SK-N-SH treated with all-trans-retinoic acid at 6 μM for 48 hours (cell line): ENCODE results near the gene B3GALT2.
A peak's percentile ranks its signal among the peaks of the same experiment; 100 is the strongest.

Source experiments
- ATAC-seq: fragments of 200-7000 bp; cut with Tn5 transposase; 3 replicates; pipeline ENCODE4 v1.9.1; 2020; ENCODE audit warnings: mild to moderate bottlenecking, moderate library complexity
- ARNTL ChIP-seq: fragments of 450-650 bp; formaldehyde crosslinking; IDR thresholded peaks from 2 replicates; pipeline ENCODE4 v1.5.0; 2020; ENCODE audit warnings: low read depth, mild to moderate bottlenecking, moderate library complexity, borderline replicate concordance
- BACH2 ChIP-seq: fragments of 250-450 bp; sonication (Bioruptor Pico); IDR thresholded peaks from 2 replicates; pipeline ENCODE4 v1.9.0; 2021; ENCODE audit warnings: mild to moderate bottlenecking, borderline replicate concordance
- CSDC2 ChIP-seq: fragments of 250-450 bp; sonication (Bioruptor Pico); IDR thresholded peaks from 2 replicates; pipeline ENCODE4 v1.5.0; 2020; ENCODE audit warnings: mild to moderate bottlenecking, moderate library complexity
- ESRRG ChIP-seq: fragments of 250-450 bp; sonication (Bioruptor Pico); IDR thresholded peaks from 2 replicates; pipeline ENCODE4 v1.6.1; 2021; ENCODE audit warnings: mild to moderate bottlenecking
- GLIS3 ChIP-seq: fragments of 250-450 bp; sonication (Bioruptor Pico); IDR thresholded peaks from 2 replicates; pipeline ENCODE4 v1.5.0; 2020; ENCODE audit warnings: mild to moderate bottlenecking, moderate library complexity
- ISL1 ChIP-seq: fragments of 250-450 bp; sonication (Bioruptor Pico); IDR thresholded peaks from 2 replicates; pipeline ENCODE4 v2.1.2; 2022; ENCODE audit warnings: mild to moderate bottlenecking, moderate library complexity
- OSR1 ChIP-seq: fragments of 250-450 bp; sonication (Bioruptor Pico); IDR thresholded peaks from 2 replicates; pipeline ENCODE4 v1.8.0; 2022; ENCODE audit warnings: moderate library complexity, mild to moderate bottlenecking, inconsistent platforms
- PPARA ChIP-seq: fragments of 250-450 bp; sonication (Bioruptor Pico); IDR thresholded peaks from 2 replicates; pipeline ENCODE4 v1.5.0; 2020; ENCODE audit warnings: mild to moderate bottlenecking, borderline replicate concordance
- RARB ChIP-seq: fragments of 250-450 bp; sonication (Bioruptor Pico); IDR thresholded peaks from 2 replicates; pipeline ENCODE4 v1.8.0; 2021; ENCODE audit warnings: mild to moderate bottlenecking, moderate library complexity
- SNAI2 ChIP-seq: fragments of 250-450 bp; sonication (Bioruptor Pico); IDR thresholded peaks from 2 replicates; pipeline ENCODE4 v1.5.0; 2020; ENCODE audit warnings: mild to moderate bottlenecking, moderate library complexity
- TOX ChIP-seq: fragments of 250-450 bp; sonication (Bioruptor Pico); IDR thresholded peaks from 2 replicates; pipeline ENCODE4 v1.8.0; 2021; ENCODE audit warnings: mild to moderate bottlenecking, moderate library complexity, borderline replicate concordance
- ZC3H10 ChIP-seq: fragments of 250-450 bp; sonication (Bioruptor Pico); IDR thresholded peaks from 2 replicates; pipeline ENCODE4 v1.5.1; 2021; ENCODE audit warnings: mild to moderate bottlenecking, moderate library complexity
- ZFP3 ChIP-seq: fragments of 250-450 bp; sonication (Bioruptor Pico); IDR thresholded peaks from 2 replicates; pipeline ENCODE4 v1.5.0; 2020; ENCODE audit warnings: mild to moderate bottlenecking, moderate library complexity
- ZFP30 ChIP-seq: fragments of 450-650 bp; formaldehyde crosslinking; IDR thresholded peaks from 2 replicates; pipeline ENCODE4 v1.5.0; 2022; ENCODE audit warnings: mild to moderate bottlenecking, moderate library complexity
- ZNF565 ChIP-seq: fragments of 450-650 bp; formaldehyde crosslinking; conservative IDR thresholded peaks from 2 replicates; pipeline ENCODE4 v1.5.0; 2020; ENCODE audit warnings: low read depth, mild to moderate bottlenecking, moderate library complexity
- ZNF70 ChIP-seq: fragments of 450-650 bp; formaldehyde crosslinking; IDR thresholded peaks from 2 replicates; pipeline ENCODE4 v1.5.0; 2020; ENCODE audit warnings: mild to moderate bottlenecking, moderate library complexity
- TF ChIP-seq, protein P1 (sequence below): fragments of 250-450 bp; sonication (Bioruptor Pico); IDR thresholded peaks from 2 replicates; pipeline ENCODE4 v1.5.1; 2020; ENCODE audit warnings: low read depth, mild to moderate bottlenecking, moderate library complexity
- TF ChIP-seq, protein P2 (sequence below): fragments of 250-450 bp; sonication (Bioruptor Pico); IDR thresholded peaks from 2 replicates; pipeline ENCODE4 v1.5.1; 2021; ENCODE audit warnings: mild to moderate bottlenecking, moderate library complexity
- TF ChIP-seq, protein P3 (sequence below): fragments of 250-450 bp; sonication (Bioruptor Pico); IDR thresholded peaks from 2 replicates; pipeline ENCODE4 v1.8.0; 2020; ENCODE audit warnings: mild to moderate bottlenecking, moderate library complexity, borderline replicate concordance
- TF ChIP-seq, protein P4 (sequence below): fragments of 250-450 bp; sonication (Bioruptor Pico); IDR thresholded peaks from 2 replicates; pipeline ENCODE4 v1.8.0; 2021; ENCODE audit warnings: low read depth, mild to moderate bottlenecking, moderate library complexity, borderline replicate concordance
- TF ChIP-seq, protein P5 (sequence below): fragments of 250-450 bp; sonication (Bioruptor Pico); IDR thresholded peaks from 2 replicates; pipeline ENCODE4 v1.5.0; 2020; ENCODE audit warnings: mild to moderate bottlenecking, moderate library complexity

B3GALT2 gene

DNA sequence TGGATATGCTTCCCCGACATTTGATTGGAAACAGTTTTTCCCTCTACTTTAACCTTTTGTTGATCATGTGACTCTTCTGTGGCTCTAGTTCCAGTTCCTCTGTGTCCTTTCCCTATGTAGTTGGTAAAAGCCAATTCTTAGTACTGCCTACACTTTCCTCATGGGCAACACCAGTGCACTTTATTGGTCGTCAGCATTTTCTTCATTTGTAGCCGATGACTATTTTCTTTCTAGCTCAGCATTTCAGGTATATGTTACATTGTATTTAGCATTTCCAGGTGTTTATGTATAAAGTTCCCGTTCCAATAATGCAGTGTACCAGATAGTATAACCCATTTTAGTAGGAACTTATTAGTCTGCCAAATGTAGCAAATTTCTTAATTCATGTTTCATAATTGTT lies 27.6 kb upstream of the B3GALT2 start:
- no peak for ATAC-seq
- TF ChIP-seq ESRRG (CRISPR knock-in tag): no peak
- TF ChIP-seq, protein P1, sequence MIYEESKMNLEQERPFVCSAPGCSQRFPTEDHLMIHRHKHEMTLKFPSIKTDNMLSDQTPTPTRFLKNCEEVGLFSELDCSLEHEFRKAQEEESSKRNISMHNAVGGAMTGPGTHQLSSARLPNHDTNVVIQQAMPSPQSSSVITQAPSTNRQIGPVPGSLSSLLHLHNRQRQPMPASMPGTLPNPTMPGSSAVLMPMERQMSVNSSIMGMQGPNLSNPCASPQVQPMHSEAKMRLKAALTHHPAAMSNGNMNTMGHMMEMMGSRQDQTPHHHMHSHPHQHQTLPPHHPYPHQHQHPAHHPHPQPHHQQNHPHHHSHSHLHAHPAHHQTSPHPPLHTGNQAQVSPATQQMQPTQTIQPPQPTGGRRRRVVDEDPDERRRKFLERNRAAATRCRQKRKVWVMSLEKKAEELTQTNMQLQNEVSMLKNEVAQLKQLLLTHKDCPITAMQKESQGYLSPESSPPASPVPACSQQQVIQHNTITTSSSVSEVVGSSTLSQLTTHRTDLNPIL (CRISPR knock-in tag): no peak
- no peak for TF ChIP-seq ISL1 (CRISPR knock-in tag)
- TF ChIP-seq CSDC2 (CRISPR knock-in tag): no peak
- TF ChIP-seq GLIS3: no peak
- TF ChIP-seq, protein P2, sequence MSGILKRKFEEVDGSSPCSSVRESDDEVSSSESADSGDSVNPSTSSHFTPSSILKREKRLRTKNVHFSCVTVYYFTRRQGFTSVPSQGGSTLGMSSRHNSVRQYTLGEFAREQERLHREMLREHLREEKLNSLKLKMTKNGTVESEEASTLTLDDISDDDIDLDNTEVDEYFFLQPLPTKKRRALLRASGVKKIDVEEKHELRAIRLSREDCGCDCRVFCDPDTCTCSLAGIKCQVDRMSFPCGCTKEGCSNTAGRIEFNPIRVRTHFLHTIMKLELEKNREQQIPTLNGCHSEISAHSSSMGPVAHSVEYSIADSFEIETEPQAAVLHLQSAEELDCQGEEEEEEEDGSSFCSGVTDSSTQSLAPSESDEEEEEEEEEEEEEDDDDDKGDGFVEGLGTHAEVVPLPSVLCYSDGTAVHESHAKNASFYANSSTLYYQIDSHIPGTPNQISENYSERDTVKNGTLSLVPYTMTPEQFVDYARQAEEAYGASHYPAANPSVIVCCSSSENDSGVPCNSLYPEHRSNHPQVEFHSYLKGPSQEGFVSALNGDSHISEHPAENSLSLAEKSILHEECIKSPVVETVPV (CRISPR knock-in tag): no peak

DNA sequence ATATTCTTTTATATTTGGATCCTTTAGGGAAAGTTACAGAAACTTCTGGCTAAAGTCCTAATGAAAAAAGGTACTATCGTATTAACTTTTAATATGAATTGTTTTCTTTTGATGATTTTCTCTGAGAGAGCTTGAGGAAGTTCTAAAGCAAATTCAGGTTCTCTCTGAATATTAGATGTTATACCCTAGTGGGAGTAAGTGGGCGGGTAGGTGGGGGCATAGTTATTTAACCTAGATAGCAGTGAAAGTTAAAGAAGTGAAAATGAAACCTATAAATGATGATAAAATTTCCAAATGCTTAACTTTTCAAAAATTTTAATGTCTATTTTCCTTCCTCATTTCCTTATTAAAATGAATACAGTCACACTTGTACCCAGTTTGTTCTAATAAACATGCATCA lies 26.2 kb upstream of the B3GALT2 start:
- no peak for ATAC-seq
- TF ChIP-seq GLIS3 (no peak), ARNTL (no peak), ZNF70 (CRISPR knock-in tag) (no peak), OSR1 (no peak), ZNF565 (CRISPR knock-in tag) (no peak), RARB (CRISPR knock-in tag) (no peak), ESRRG (CRISPR knock-in tag) (no peak), TOX (no peak), ISL1 (CRISPR knock-in tag) (no peak), SNAI2 (CRISPR knock-in tag) (no peak), CSDC2 (CRISPR knock-in tag) (no peak)
- TF ChIP-seq, protein P2 (CRISPR knock-in tag): no peak
- TF ChIP-seq, protein P3, sequence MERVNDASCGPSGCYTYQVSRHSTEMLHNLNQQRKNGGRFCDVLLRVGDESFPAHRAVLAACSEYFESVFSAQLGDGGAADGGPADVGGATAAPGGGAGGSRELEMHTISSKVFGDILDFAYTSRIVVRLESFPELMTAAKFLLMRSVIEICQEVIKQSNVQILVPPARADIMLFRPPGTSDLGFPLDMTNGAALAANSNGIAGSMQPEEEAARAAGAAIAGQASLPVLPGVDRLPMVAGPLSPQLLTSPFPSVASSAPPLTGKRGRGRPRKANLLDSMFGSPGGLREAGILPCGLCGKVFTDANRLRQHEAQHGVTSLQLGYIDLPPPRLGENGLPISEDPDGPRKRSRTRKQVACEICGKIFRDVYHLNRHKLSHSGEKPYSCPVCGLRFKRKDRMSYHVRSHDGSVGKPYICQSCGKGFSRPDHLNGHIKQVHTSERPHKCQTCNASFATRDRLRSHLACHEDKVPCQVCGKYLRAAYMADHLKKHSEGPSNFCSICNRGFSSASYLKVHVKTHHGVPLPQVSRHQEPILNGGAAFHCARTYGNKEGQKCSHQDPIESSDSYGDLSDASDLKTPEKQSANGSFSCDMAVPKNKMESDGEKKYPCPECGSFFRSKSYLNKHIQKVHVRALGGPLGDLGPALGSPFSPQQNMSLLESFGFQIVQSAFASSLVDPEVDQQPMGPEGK (CRISPR knock-in tag): no peak

DNA sequence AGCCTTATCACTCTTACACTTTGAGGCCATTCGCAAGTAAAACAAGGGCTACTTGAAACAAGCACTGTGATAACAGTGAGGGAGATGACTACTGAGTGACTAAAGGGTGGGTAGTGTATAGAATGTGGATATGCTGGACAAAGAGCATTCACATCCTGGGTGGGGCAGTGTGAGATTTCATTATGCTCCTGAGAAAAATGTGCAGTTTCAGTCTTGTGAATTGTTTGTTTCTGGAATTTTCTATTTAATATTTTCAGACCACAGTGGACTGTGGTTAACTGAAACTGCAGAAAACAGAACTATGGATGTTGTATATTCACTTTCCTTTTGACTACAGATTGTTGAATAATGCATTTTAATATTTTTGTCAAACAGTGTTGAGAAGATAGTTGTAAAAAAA lies 25.1 kb upstream of the B3GALT2 start:
- TF ChIP-seq BACH2: no peak
- no peak for TF ChIP-seq ZFP3
- no peak for TF ChIP-seq ZFP30 (CRISPR knock-in tag)
- peak; percentile 77 for ATAC-seq

DNA sequence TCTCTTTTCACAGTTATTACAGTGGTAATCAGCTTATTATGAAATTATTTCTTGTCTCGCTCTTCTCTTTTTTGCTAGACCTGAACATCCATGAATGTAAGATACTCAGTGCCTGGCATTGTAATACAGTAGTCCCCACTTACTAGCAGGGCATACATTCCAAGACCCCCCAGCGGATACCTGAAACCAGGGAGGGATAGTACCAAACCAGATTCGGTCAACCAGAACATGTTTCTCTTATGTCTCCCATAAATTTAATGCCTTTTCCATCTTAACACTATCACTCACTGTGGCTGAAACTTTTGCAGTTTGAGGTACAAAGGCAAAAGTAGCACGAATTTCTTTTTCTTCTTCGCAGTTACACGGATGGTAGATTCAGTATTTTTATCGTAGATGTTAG lies 24.6 kb upstream of the B3GALT2 start:
- no peak for ATAC-seq
- TF ChIP-seq SNAI2 (CRISPR knock-in tag) (no peak), ZNF70 (CRISPR knock-in tag) (no peak), ZFP30 (CRISPR knock-in tag) (no peak), ISL1 (CRISPR knock-in tag) (no peak), ZC3H10 (no peak), ARNTL (no peak)
- TF ChIP-seq, protein P2 (CRISPR knock-in tag): no peak

DNA sequence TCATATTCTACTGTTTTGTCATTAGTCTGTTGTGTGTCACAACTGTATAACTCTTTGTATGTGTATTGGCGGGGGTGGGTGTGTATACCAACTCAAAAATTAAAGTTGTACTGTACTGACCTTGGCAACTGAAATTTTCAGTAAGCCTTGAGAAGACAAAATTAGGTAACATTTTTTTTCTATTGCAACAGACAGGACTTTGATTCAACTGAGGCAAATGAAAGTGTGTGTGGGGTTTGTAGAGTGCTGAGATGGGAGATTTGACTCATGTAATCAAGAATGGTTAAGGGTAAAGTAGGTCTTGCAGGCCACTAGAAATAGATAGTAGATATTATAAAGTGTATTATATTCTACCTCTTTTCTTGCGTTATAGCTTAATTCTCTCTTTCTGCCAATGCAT lies 14.6 kb upstream of the B3GALT2 start:
- TF ChIP-seq, protein P4, sequence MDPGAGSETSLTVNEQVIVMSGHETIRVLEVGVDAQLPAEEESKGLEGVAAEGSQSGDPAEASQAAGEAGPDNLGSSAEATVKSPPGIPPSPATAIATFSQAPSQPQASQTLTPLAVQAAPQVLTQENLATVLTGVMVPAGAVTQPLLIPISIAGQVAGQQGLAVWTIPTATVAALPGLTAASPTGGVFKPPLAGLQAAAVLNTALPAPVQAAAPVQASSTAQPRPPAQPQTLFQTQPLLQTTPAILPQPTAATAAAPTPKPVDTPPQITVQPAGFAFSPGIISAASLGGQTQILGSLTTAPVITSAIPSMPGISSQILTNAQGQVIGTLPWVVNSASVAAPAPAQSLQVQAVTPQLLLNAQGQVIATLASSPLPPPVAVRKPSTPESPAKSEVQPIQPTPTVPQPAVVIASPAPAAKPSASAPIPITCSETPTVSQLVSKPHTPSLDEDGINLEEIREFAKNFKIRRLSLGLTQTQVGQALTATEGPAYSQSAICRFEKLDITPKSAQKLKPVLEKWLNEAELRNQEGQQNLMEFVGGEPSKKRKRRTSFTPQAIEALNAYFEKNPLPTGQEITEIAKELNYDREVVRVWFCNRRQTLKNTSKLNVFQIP (CRISPR knock-in tag): no peak
- no peak for TF ChIP-seq CSDC2 (CRISPR knock-in tag)
- TF ChIP-seq, protein P1 (CRISPR knock-in tag): no peak
- no peak for TF ChIP-seq GLIS3
- no peak for TF ChIP-seq OSR1
- no peak for TF ChIP-seq PPARA
- TF ChIP-seq, protein P5, sequence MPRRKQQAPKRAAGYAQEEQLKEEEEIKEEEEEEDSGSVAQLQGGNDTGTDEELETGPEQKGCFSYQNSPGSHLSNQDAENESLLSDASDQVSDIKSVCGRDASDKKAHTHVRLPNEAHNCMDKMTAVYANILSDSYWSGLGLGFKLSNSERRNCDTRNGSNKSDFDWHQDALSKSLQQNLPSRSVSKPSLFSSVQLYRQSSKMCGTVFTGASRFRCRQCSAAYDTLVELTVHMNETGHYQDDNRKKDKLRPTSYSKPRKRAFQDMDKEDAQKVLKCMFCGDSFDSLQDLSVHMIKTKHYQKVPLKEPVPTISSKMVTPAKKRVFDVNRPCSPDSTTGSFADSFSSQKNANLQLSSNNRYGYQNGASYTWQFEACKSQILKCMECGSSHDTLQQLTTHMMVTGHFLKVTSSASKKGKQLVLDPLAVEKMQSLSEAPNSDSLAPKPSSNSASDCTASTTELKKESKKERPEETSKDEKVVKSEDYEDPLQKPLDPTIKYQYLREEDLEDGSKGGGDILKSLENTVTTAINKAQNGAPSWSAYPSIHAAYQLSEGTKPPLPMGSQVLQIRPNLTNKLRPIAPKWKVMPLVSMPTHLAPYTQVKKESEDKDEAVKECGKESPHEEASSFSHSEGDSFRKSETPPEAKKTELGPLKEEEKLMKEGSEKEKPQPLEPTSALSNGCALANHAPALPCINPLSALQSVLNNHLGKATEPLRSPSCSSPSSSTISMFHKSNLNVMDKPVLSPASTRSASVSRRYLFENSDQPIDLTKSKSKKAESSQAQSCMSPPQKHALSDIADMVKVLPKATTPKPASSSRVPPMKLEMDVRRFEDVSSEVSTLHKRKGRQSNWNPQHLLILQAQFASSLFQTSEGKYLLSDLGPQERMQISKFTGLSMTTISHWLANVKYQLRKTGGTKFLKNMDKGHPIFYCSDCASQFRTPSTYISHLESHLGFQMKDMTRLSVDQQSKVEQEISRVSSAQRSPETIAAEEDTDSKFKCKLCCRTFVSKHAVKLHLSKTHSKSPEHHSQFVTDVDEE: no peak
- TF ChIP-seq ISL1 (CRISPR knock-in tag): no peak
- no peak for TF ChIP-seq ZC3H10
- ATAC-seq: no peak
